Liver (tissue), 9 donors: ENCODE data around the gene MSGN1. TPM values are rescaled to one million over a fixed set of nuclear protein-coding genes. Genes with fewer than 3 reads are reported as not detected.
"Not testable (repeated sequence)": the region's sequence is repeated elsewhere in the genome, so short reads cannot be mapped to it uniquely, and the experiment has no call there.

ENCODE experiments used
- DNase-seq: peaks from one replicate; pipeline ENCODE4 v3.0.0-alpha.2; 2017; ENCODE audit warnings: low spot score
- H3K27ac ChIP-seq, 2 donors: one replicate each; pipeline ENCODE4 v1.7.0; 2013; ENCODE audit warnings: inconsistent platforms in 2 of 2, low read length in 2 of 2, control low read depth in 1 of 2, low read depth in 1 of 2, mild to moderate bottlenecking in 1 of 2
- H3K27me3 ChIP-seq, 4 donors: one replicate each; pipeline versions ENCODE4 v1.6.1 to v1.7.0; 2013; ENCODE audit warnings: low read length in 3 of 4, inconsistent platforms in 1 of 4, mild to moderate bottlenecking in 1 of 4, moderate library complexity in 1 of 4; ENCODE audit not compliant: control insufficient read depth in 4 of 4, insufficient read depth in 4 of 4
- H3K36me3 ChIP-seq, 4 donors: one replicate each; pipeline versions ENCODE4 v1.6.1 to v1.7.0; 2013; ENCODE audit warnings: low read length in 3 of 4, mild to moderate bottlenecking in 3 of 4, low read depth in 1 of 4, moderate library complexity in 1 of 4; ENCODE audit not compliant: control insufficient read depth in 4 of 4, insufficient read depth in 3 of 4
- H3K4me1 ChIP-seq, 4 donors: one replicate each; pipeline versions ENCODE4 v1.6.1 to v1.7.0; 2013; ENCODE audit warnings: low read length in 3 of 4, mild to moderate bottlenecking in 3 of 4, moderate library complexity in 1 of 4; ENCODE audit not compliant: control insufficient read depth in 4 of 4, insufficient read depth in 4 of 4
- H3K4me3 ChIP-seq, 3 donors: one replicate each; pipeline versions ENCODE4 v1.6.1 to v1.7.0; 2013; ENCODE audit warnings: low read length in 3 of 3, control low read depth in 1 of 3, low read depth in 1 of 3, mild to moderate bottlenecking in 1 of 3
- H3K9ac ChIP-seq, 2 donors: one replicate each; pipeline ENCODE4 v1.7.0; 2013; ENCODE audit warnings: low read length in 2 of 2, mild to moderate bottlenecking in 2 of 2, moderate library complexity in 2 of 2, control low read depth in 1 of 2, low read depth in 1 of 2
- H3K9me3 ChIP-seq, 4 donors: one replicate each; pipeline versions ENCODE4 v1.6.1 to v1.7.0; 2013; ENCODE audit warnings: low read length in 3 of 4; ENCODE audit not compliant: control insufficient read depth in 4 of 4
- CTCF ChIP-seq: fragments of 150-350 bp; IDR thresholded peaks from 2 replicates; pipeline ENCODE4 v1.5.1; 2017; ENCODE audit warnings: improper control_type of control experiment, low read depth, low read length; ENCODE audit not compliant: missing input control
- EGR1 ChIP-seq, 2 donors: IDR thresholded peaks; 2 replicates each; pipeline ENCODE4 v1.6.1; 2016 to 2018; ENCODE audit warnings: antibody characterized with exemption in 2 of 2, low read depth in 2 of 2
- FOXA1 ChIP-seq: IDR thresholded peaks from 2 replicates; pipeline ENCODE4 v1.6.1; 2016; ENCODE audit warnings: antibody characterized with exemption
- GABPA ChIP-seq, 2 donors: IDR thresholded peaks in 1 of 2; conservative IDR thresholded peaks in 1 of 2; 2 replicates each; pipeline ENCODE4 v1.6.1; 2016; ENCODE audit warnings: antibody characterized with exemption in 2 of 2, mild to moderate bottlenecking in 1 of 2, moderate library complexity in 1 of 2
- HNF4G ChIP-seq: IDR thresholded peaks from 2 replicates; pipeline ENCODE4 v1.6.1; 2016; ENCODE audit warnings: antibody characterized with exemption
- JUND ChIP-seq, 2 donors: IDR thresholded peaks; 2 replicates each; pipeline ENCODE4 v1.6.1; 2016; ENCODE audit warnings: antibody characterized with exemption in 2 of 2
- MAX ChIP-seq: IDR thresholded peaks from 2 replicates; pipeline ENCODE4 v1.6.1; 2016; ENCODE audit warnings: antibody characterized with exemption
- RAD21 ChIP-seq, 2 donors: IDR thresholded peaks; 2 replicates each; pipeline ENCODE4 v1.6.1; 2016; ENCODE audit warnings: antibody characterized with exemption in 2 of 2, mild to moderate bottlenecking in 2 of 2
- RXRA ChIP-seq, 2 donors: IDR thresholded peaks; 2 replicates each; pipeline ENCODE4 v1.6.1; 2017 to 2018; ENCODE audit warnings: antibody characterized with exemption in 2 of 2, mild to moderate bottlenecking in 1 of 2
- TAF1 ChIP-seq: conservative IDR thresholded peaks from 2 replicates; pipeline ENCODE4 v1.6.1; 2016; ENCODE audit warnings: antibody characterized with exemption, mild to moderate bottlenecking
- YY1 ChIP-seq: IDR thresholded peaks from 2 replicates; pipeline ENCODE4 v1.6.1; 2016; ENCODE audit warnings: antibody characterized with exemption, mild to moderate bottlenecking
- WGBS: extraction: QIAGEN DNeasy Blood & Tissue Kit; methylation state at CpG from one replicate; pipeline ENCODE4 v1.1.7; 2013; 5-methylcytosine and 5-hydroxymethylcytosine counted together
- polyA plus RNA-seq, 2 donors: library from polyadenylated mRNA; stranded (reverse) in 1 of 2; unstranded in 1 of 2; fragments of 200-250 nt in 1 of 2; fragments of >200 nt in 1 of 2; fragmentation: Nextera tagmentation in 1 of 2; extraction: Ambion mirVana in 1 of 2; gene quantifications; one replicate each; pipeline versions ENCODE4 v1.2.1 to v1.2.3, GENCODE V29; 2013 to 2015
- total RNA-seq, 2 donors: library from RNA; depleted of rRNA; stranded (reverse); fragments of >200 nt; gene quantifications; one replicate each; pipeline ENCODE4 v1.2.3, GENCODE V29; 2014
- TF ChIP-seq, protein P1 (sequence below): IDR thresholded peaks from 2 replicates; pipeline ENCODE4 v1.6.1; 2016; ENCODE audit warnings: antibody characterized with exemption, mild to moderate bottlenecking
- TF ChIP-seq, protein P2 (sequence below): IDR thresholded peaks from 2 replicates; pipeline ENCODE4 v1.6.1; 2016; ENCODE audit warnings: antibody characterized with exemption
- TF ChIP-seq, protein P3 (sequence below): IDR thresholded peaks from 2 replicates; pipeline ENCODE4 v1.6.1; 2016; ENCODE audit warnings: antibody characterized with exemption
- donor health status: healthy.
- donor health status: healthy.
- donor health status: healthy.
- donor health status: healthy.
- donor health status: healthy.

MSGN1 gene
- total and polyA plus RNA-seq, 4 donors, result not detected

- no peaks in the 10 kb centered on the region for H3K36me3 ChIP-seq
- TF ChIP-seq EGR1 (IDR thresholded peaks at IDR 0.05; ENCODE audit: low read depth in 2 of 2) (no peak), YY1 (no peak), RAD21 (IDR thresholded peaks at IDR 0.05) (no peak), GABPA (IDR thresholded peaks at IDR 0.05 in 1 of 2, conservative IDR thresholded peaks at IDR 0.05 in 1 of 2) (no peak), RXRA (IDR thresholded peaks at IDR 0.05) (no peak)
- TF ChIP-seq, protein P1, sequence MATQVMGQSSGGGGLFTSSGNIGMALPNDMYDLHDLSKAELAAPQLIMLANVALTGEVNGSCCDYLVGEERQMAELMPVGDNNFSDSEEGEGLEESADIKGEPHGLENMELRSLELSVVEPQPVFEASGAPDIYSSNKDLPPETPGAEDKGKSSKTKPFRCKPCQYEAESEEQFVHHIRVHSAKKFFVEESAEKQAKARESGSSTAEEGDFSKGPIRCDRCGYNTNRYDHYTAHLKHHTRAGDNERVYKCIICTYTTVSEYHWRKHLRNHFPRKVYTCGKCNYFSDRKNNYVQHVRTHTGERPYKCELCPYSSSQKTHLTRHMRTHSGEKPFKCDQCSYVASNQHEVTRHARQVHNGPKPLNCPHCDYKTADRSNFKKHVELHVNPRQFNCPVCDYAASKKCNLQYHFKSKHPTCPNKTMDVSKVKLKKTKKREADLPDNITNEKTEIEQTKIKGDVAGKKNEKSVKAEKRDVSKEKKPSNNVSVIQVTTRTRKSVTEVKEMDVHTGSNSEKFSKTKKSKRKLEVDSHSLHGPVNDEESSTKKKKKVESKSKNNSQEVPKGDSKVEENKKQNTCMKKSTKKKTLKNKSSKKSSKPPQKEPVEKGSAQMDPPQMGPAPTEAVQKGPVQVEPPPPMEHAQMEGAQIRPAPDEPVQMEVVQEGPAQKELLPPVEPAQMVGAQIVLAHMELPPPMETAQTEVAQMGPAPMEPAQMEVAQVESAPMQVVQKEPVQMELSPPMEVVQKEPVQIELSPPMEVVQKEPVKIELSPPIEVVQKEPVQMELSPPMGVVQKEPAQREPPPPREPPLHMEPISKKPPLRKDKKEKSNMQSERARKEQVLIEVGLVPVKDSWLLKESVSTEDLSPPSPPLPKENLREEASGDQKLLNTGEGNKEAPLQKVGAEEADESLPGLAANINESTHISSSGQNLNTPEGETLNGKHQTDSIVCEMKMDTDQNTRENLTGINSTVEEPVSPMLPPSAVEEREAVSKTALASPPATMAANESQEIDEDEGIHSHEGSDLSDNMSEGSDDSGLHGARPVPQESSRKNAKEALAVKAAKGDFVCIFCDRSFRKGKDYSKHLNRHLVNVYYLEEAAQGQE, result no peak
- TF ChIP-seq, protein P2, sequence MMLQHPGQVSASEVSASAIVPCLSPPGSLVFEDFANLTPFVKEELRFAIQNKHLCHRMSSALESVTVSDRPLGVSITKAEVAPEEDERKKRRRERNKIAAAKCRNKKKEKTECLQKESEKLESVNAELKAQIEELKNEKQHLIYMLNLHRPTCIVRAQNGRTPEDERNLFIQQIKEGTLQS, result no peak
- H3K9me3 ChIP-seq, result no peaks in the 10 kb centered on the region
- WGBS, result 54% methylated on average over 4 of the region's 4 CpGs
- H3K4me1 ChIP-seq, result no peaks in the 10 kb centered on the region
- no peak overlapping the region for H3K4me3 ChIP-seq
- H3K27ac ChIP-seq, result no peak overlapping the region
- H3K27me3 ChIP-seq, result no peaks in the 10 kb centered on the region
- DNase-seq, result no peak
- H3K9ac ChIP-seq, result no peak overlapping the region
These were observed 6.3 kb downstream of the MSGN1 start for GRCh38 chr2:17822445-17823117.

GRCh38 chr2:17823646-17824045 lies 7.4 kb downstream of the MSGN1 start:
- H3K36me3 ChIP-seq, DNase-seq, H3K27ac ChIP-seq, H3K9me3 ChIP-seq, H3K9ac ChIP-seq, H3K4me3 ChIP-seq, H3K4me1 ChIP-seq, H3K27me3 ChIP-seq: not testable (repeated sequence)
- 76% methylated on average over 4 of the region's 4 CpGs for WGBS

DNA sequence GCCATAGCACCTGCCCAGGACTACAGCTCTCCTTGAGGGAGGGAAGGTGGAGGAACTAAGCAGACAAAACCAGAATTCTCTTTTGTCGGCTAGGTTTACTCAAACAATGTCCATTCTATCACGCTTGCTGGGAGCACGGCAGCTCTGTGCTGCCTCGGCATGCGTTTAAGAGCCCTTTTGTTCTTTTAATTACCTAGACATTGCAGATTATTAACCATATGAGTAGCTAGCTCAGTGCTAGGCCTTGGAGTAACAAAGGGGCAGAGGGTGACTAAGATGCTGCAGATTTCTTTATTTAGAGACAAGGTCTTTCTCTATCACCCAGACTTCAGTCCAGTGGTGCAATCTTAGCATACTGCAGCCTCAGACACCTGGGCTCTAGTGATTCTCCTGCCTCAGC lies 11.1 kb downstream of the MSGN1 start:
- Histone ChIP-seq H3K4me1 (peaks cover 0 to 11% (median 5%) of the 10 kb centered on the region in 4 donors), H3K9ac (no peak overlapping the region), H3K9me3 (no peaks in the 10 kb centered on the region), H3K36me3 (no peaks in the 10 kb centered on the region), H3K4me3 (no peak overlapping the region), H3K27me3 (no peaks in the 10 kb centered on the region), H3K27ac (no peak overlapping the region)
- DNase-seq, result no peak
- WGBS, result 82% methylated on average over 5 of the region's 5 CpGs
- no peak for TF ChIP-seq MAX

- Histone ChIP-seq H3K9ac (no peak overlapping the region), H3K27me3 (no peaks in the 10 kb centered on the region), H3K4me1 (peaks cover 0 to 11% (median 5%) of the 10 kb centered on the region in 4 donors), H3K9me3 (no peaks in the 10 kb centered on the region), H3K27ac (no peak overlapping the region), H3K36me3 (no peaks in the 10 kb centered on the region), H3K4me3 (no peak overlapping the region)
- DNase-seq, result no peak
- 90% methylated on average over 2 of the region's 2 CpGs for WGBS
- TF ChIP-seq FOXA1 (no peak), JUND (IDR thresholded peaks at IDR 0.05) (no peak), GABPA (IDR thresholded peaks at IDR 0.05 in 1 of 2, conservative IDR thresholded peaks at IDR 0.05 in 1 of 2) (no peak), RXRA (IDR thresholded peaks at IDR 0.05) (no peak), HNF4G (no peak), EGR1 (IDR thresholded peaks at IDR 0.05; ENCODE audit: low read depth in 2 of 2) (no peak), MAX (no peak), CTCF (no peak), TAF1 (no peak)
- TF ChIP-seq, protein P3, sequence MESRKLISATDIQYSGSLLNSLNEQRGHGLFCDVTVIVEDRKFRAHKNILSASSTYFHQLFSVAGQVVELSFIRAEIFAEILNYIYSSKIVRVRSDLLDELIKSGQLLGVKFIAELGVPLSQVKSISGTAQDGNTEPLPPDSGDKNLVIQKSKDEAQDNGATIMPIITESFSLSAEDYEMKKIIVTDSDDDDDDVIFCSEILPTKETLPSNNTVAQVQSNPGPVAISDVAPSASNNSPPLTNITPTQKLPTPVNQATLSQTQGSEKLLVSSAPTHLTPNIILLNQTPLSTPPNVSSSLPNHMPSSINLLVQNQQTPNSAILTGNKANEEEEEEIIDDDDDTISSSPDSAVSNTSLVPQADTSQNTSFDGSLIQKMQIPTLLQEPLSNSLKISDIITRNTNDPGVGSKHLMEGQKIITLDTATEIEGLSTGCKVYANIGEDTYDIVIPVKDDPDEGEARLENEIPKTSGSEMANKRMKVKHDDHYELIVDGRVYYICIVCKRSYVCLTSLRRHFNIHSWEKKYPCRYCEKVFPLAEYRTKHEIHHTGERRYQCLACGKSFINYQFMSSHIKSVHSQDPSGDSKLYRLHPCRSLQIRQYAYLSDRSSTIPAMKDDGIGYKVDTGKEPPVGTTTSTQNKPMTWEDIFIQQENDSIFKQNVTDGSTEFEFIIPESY, result no peak
- TF ChIP-seq, protein P2, result no peak
These were observed 11.5 kb downstream of the MSGN1 start for GRCh38 chr2:17827785-17828184.
